ENCODE data around the gene DAP.

- TF ChIP-seq CTCF (IDR thresholded peaks at IDR 0.05), result no peak
- TF ChIP-seq POLR2AphosphoS5 (IDR thresholded peaks at IDR 0.05), result no peak
- TF ChIP-seq POLR2A (IDR thresholded peaks at IDR 0.05), result no peak
Observed at GRCh38 chr5:10736808-10737207, 24.2 kb downstream of the DAP start.
